Stimulated activated CD4-positive, alpha-beta T cell treated with anti-CD3 and anti-CD28 coated beads, Interleukin-2, amount 100 ng/mL, for 48 hours (primary cell): ENCODE results near the gene TM2D3.
"Not testable (repeated sequence)": the region's sequence is repeated elsewhere in the genome, so short reads cannot be mapped to it uniquely, and the experiment has no call there.

Source experiments
- DNase-seq, 2 donors: peaks; one replicate each; pipeline ENCODE4 v3.0.0-alpha.2; 2020

Gene TM2D3

GRCh38 chr15:101654624-101655337 is 2.6 kb upstream of the TM2D3 start:
- DNase-seq: not testable (repeated sequence)

- DNase-seq: no peak
Observed at GRCh38 chr15:101654171-101654570, 2.0 kb upstream of the TM2D3 start.

GRCh38 chr15:101652786-101653430 is 727 bp upstream of the TM2D3 start:
- no peak for DNase-seq

- DNase-seq: no peak
Observed at GRCh38 chr15:101651554-101652097, 555 bp downstream of the TM2D3 start.

- no peak for DNase-seq
Observed at GRCh38 chr15:101650145-101650544, 2.0 kb downstream of the TM2D3 start.

- DNase-seq: no peak
Observed at GRCh38 chr15:101648356-101648755, 3.8 kb downstream of the TM2D3 start.

GRCh38 chr15:101647251-101647650 is 4.9 kb downstream of the TM2D3 start:
- no peak for DNase-seq

GRCh38 chr15:101646672-101647071 is 5.5 kb downstream of the TM2D3 start:
- DNase-seq: no peak

GRCh38 chr15:101642361-101642760 is 9.8 kb downstream of the TM2D3 start:
- DNase-seq: no peak

GRCh38 chr15:101641894-101642293 is 10.3 kb downstream of the TM2D3 start:
- no peak for DNase-seq

GRCh38 chr15:101641129-101641764 is 10.9 kb downstream of the TM2D3 start:
- peak; percentile 68 to 72 for DNase-seq

GRCh38 chr15:101639667-101640066 is 12.5 kb downstream of the TM2D3 start:
- DNase-seq: no peak

- DNase-seq: no peak
Observed at GRCh38 chr15:101637919-101638318, 14.3 kb downstream of the TM2D3 start.

GRCh38 chr15:101637516-101637915 is 14.7 kb downstream of the TM2D3 start:
- no peak for DNase-seq

GRCh38 chr15:101637038-101637437 is 15.1 kb downstream of the TM2D3 start:
- no peak for DNase-seq

GRCh38 chr15:101635944-101636727 is 16.0 kb downstream of the TM2D3 start:
- DNase-seq: no peak

GRCh38 chr15:101633356-101633755 is 18.8 kb downstream of the TM2D3 start:
- no peak for DNase-seq

GRCh38 chr15:101626729-101627128 is 25.5 kb downstream of the TM2D3 start:
- DNase-seq: not testable (repeated sequence)

- no peak for DNase-seq
Observed at GRCh38 chr15:101625980-101626379, 26.2 kb downstream of the TM2D3 start.

GRCh38 chr15:101625184-101625583 is 27.0 kb downstream of the TM2D3 start:
- DNase-seq: no peak

GRCh38 chr15:101623367-101624304 is 28.5 kb downstream of the TM2D3 start:
- DNase-seq: no peak

- DNase-seq: no peak
Observed at GRCh38 chr15:101621961-101622360, 30.2 kb downstream of the TM2D3 start.
